ENCODE results near the gene B4GALT6.

- TF ChIP-seq, protein P1, sequence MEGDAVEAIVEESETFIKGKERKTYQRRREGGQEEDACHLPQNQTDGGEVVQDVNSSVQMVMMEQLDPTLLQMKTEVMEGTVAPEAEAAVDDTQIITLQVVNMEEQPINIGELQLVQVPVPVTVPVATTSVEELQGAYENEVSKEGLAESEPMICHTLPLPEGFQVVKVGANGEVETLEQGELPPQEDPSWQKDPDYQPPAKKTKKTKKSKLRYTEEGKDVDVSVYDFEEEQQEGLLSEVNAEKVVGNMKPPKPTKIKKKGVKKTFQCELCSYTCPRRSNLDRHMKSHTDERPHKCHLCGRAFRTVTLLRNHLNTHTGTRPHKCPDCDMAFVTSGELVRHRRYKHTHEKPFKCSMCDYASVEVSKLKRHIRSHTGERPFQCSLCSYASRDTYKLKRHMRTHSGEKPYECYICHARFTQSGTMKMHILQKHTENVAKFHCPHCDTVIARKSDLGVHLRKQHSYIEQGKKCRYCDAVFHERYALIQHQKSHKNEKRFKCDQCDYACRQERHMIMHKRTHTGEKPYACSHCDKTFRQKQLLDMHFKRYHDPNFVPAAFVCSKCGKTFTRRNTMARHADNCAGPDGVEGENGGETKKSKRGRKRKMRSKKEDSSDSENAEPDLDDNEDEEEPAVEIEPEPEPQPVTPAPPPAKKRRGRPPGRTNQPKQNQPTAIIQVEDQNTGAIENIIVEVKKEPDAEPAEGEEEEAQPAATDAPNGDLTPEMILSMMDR (IDR thresholded peaks at IDR 0.05), result no peak
- TF ChIP-seq POLR2A (IDR thresholded peaks at IDR 0.05), result no peak
- TF ChIP-seq POLR2AphosphoS5 (IDR thresholded peaks at IDR 0.05), result no peak
Observed at GRCh38 chr18:31619291-31619690, 65.1 kb downstream of the B4GALT6 start.
